NCI-H82 treated with DMSO at 0.1 percent for 48 hours (cell line): ENCODE data around the gene FTO.
A peak's percentile ranks its signal among the peaks of the same experiment; 100 is the strongest.

ENCODE experiments used
- DNase-seq: peaks from one replicate; lab custom pipeline; 2025; ENCODE audit not compliant: unreplicated experiment; lab: John Stamatoyannopoulos, UW

Gene FTO

GRCh38 chr16:54112451-54113206 lies 408.7 kb downstream of the FTO start:
- DNase-seq: no peak

DNA sequence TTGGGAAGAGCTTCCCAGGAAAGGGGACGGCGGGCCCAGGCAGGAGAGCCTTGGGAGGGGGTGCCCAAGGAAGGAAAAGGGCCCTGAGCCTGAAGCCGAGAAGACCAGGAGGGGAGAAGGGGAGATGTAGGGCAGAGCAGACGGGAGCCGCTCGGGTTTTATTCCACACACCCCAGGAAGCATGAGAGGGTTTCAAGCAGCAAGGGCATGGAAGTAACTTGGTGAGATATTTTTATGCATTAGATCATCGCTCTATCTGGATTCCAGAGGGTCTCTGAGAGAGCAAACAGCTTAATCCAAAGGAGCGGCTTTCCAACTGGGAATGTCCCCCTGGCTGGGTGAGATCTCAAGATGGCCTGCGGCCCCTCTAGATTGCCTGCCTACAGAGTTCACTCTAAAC lies 411.6 kb downstream of the FTO start:
- DNase-seq: no peak

DNA sequence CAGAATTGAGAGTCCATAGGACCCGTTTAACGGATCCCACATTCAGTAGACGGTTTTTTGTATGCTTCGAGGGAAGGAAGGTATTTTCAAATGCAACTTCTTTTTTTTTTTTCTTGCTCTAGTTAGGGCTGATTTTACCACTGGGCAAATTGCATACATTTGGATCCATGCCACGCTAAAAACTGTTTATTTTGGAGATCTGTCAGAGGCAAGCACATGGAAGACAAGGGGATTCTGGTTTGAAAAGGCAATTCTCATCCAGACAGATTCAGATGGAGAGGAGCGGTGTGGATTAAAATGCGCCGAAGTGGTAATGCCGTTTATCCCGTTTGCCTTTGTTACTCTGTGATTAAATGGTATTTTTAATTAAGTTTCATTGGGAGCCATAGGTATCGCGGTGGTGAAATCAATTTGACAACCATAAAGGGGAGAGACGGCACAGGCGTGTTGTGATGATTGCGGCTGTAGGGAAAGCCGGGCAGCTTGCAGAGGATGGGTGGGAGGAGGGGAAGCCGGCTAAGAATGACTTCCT lies 412.2 kb downstream of the FTO start:
- DNase-seq: no peak

DNA sequence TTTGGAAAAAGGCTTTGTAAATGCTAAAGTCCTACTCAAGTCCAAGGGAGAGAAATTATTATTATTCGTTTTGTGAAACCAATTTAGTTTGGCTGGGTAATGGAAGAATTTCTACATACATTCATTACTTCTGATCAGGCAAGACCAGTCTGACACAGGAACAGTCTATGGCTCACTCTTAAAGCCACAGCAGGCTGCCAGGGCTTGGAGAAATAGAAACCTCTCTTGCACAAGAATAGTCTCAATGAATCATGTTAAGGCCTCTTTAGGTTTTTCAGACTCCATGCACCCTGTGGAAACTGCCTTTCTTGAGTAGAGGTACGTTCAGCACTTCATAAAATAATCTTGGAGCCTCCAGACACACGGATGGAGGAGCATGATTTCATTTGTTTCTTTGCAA lies 414.9 kb downstream of the FTO start:
- no peak for DNase-seq

DNA sequence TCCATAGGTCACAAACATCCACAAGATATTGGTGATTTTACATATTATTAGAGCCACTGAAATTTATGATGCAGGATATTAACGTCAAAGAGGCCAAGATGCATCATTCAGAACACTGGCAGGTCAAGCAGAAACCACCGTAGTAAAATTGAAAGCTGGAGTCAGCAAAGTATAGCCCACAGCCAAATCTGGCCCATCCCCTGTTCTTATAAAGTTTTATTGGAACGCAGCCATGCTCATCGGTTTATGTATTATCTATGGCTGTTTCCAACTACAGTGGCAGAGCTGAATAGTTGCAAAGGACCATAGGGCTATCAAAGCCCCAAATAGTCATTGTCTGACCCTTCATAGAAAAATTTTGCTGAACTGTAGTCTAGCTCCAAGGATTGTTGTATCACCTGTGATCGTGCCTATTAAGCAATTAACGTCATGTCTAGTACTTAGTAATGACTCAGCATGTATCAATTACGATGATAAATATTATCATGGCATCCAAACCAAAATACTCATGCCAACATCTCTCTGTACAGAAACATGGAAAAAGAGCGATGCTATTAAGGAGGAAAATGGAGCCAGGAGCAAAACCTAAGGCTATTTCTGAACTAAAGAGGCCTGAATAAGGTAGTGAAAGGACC lies 417.0 kb downstream of the FTO start:
- no peak for DNase-seq

- DNase-seq: no peak
Observed at GRCh38 chr16:54121539-54122295, 417.8 kb downstream of the FTO start.

DNA sequence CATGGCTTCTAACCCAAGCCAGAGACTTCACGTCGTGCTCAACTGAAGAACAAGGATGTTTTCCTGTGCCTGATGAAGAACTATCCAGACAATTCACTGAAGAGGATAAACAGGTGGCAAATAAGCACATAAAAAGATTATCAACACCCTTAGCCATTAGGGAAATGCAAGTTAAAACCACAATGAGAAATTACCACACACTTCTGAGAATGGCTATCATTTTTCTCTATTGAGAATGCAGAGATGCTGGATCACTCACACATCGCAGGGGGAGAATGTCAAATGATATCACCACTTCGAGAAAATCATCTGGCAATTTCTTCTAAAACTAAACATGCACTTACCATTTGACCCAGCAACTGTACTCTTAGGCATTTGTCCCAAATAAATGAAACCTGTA lies 419.8 kb downstream of the FTO start:
- peak; percentile 1 for DNase-seq

- DNase-seq: no peak
Observed at GRCh38 chr16:54125751-54126655, 422.0 kb downstream of the FTO start.

DNA sequence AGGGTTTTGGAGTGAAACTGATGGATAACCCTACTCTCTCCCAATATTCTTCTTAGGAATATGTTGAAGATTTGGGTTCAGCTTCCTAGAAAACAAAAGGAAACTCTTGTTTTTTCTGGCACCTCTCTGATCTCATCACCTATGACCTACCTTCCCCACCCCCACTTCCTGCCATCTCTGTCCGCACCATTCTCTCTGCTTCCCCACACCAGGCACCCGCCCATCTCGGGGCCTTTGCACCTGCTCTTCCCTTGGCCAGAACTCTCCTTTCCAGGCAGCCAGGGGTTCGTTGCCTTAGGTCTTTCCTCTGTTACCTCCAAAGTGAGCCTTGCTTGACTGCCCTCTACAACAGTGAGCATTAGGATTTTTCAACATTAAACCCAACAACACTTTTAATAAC lies 423.0 kb downstream of the FTO start:
- DNase-seq: no peak

DNA sequence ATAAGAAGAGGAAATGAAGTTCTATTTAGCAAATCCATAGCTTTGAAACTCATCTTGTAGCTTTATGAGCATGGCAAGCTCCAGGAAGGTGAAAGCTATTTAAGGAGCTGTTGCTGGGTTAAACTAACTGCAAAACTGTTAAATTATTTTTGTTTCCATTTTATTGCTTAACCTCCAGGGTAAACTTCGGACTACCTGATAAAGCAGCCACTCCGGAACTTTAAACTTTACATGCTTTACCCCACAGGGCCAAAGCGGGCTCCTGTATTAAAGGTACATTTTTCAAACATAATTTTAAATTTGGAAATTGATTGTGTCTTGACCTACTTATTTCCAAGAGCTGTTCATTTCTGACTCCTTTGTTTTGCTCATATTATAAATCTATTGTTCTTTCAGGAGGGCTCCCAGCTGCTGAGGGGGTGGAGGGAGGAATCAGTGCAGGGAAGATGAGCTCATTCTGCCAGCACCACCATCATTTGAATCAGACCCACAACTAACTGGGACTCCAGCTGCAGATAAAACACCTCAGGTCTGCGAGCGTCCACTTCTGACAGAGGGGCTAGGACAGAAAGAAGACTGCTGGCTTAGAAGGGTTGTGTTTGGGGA lies 424.8 kb downstream of the FTO start:
- no peak for DNase-seq

DNA sequence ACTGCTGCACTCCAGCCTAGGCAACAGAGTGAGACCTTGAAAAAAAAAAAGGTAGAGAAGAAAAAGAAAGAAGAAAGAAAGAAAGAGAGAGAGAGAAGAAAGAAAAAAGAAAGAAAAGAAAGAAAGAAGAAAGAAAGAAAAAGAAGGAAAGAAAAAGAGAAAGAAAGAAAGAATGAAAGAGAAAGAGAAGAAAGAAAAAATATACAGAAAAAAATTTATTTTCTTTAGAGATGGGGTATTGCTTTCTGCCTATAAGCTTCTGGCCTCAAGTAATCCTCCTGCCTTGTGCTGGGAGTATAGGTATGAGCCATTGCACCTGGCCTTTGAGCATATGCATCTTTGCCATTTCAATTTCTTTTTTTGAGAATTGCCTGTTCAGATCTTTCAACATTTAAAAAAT lies 425.9 kb downstream of the FTO start:
- DNase-seq: no peak

- no peak for DNase-seq
Observed at GRCh38 chr16:54135361-54136275, 431.7 kb downstream of the FTO start.

GRCh38 chr16:54136276-54136625 lies 432.3 kb downstream of the FTO start:
- no peak for DNase-seq

DNA sequence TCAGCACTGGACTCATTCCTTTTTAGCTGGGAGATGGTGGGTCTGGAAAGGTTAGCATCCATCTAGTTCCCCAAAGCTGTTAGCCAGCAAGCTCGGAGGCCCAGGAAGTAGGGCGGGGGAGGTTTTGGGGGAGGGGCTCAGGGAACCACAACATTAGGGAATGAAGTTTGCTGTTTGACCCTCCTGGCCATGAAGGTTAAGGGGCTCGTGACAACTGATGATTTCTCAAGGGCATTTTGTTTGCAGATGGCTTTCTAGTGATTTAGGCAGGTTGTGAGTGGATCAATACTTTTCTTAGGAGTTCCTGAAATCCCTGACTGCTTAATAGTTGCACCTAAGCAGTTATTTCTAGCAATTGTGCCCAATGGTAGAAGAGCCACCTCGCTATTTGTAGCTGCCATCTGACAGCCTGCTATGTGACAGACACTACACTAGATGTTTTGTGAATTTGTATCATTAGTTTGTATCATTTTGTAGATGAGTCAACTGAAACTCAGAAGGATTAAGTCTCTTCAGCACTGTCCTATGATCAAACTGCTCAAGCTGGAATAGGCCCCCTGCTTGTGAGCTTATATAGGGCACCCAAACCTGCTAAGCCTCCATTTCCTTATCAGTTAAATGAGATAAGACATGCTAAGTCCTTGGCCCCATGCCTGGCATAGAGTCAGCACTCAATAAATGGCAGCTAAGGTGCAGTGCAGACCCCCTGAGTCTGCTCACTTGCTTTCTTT lies 436.3 kb downstream of the FTO start:
- no peak for DNase-seq

GRCh38 chr16:54140788-54141136 lies 436.8 kb downstream of the FTO start:
- no peak for DNase-seq

- no peak for DNase-seq
Observed at GRCh38 chr16:54142787-54143186, 438.8 kb downstream of the FTO start.

- no peak for DNase-seq
Observed at GRCh38 chr16:54143410-54143809, 439.5 kb downstream of the FTO start.

DNA sequence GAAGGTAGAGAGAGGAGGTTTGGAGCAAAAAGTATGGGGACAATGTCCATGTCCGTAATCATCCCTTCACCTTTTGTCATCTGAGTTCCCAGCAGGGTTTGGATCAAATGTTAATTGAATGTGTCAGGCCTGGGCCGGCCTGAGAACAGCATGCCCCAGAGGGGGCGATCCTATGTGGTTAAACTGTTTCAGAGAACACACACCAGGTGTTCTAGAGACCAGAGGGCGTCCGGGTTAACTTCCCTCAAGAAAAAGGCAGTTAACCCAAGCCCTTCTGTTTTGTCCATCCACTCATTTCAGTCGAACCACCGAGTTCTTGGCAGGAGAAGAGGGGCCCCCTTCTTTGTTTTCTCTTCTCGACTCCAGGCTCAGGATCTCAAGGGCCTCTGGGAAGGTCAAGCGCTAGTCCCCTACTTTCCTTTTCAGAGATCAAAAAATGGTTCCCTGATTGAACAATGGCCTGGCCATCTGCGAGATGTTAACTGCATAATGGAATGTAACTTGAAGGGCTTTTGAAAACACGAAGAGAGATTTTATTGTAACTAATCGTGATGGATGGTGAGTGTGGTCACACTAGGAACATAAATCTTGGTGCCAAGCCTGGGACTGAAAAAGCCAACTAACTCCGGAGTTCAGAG lies 440.1 kb downstream of the FTO start:
- DNase-seq: no peak

DNA sequence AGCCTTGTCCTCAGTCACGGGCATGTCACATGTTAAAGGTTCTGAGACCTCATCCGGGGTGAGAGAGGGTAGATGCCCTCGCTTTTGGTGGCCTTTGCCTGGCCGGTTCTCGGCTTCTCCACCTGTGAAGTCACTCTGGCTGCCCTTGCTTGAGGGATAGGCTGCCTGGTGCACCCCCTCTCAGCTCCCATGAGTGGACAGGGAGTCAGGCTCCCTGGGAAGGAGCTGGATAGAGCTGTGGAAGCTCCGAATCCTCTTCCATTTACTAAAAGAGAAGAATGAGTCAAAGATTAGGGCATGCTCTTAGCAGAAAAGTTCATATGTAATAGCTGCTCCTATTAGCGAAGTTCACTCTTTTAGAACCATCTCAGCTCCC lies 440.6 kb downstream of the FTO start:
- no peak for DNase-seq
